Esophagus (tissue), 2 donors: ENCODE data around the gene PDZRN3. TPM values are rescaled to one million over a fixed set of nuclear protein-coding genes. Genes with fewer than 3 reads are reported as not detected.

Experiments
- H3K27ac ChIP-seq, 2 donors: one replicate each; pipeline ENCODE4 v1.5.1; 2013; ENCODE audit warnings: low read depth in 2 of 2, mild to moderate bottlenecking in 2 of 2, inconsistent platforms in 1 of 2, low read length in 1 of 2, moderate library complexity in 1 of 2
- H3K27me3 ChIP-seq, 2 donors: one replicate each; pipeline ENCODE4 v1.6.1; 2013; ENCODE audit warnings: low read length in 2 of 2, control low read depth in 1 of 2, mild to moderate bottlenecking in 1 of 2; ENCODE audit not compliant: insufficient read depth in 2 of 2, control insufficient read depth in 1 of 2
- H3K36me3 ChIP-seq, 2 donors: one replicate each; pipeline ENCODE4 v1.6.1; 2013; ENCODE audit warnings: low read length in 1 of 2; ENCODE audit not compliant: control insufficient read depth in 2 of 2, insufficient read depth in 2 of 2
- H3K4me1 ChIP-seq, 2 donors: one replicate each; pipeline ENCODE4 v1.6.1; 2013; ENCODE audit warnings: low read length in 1 of 2; ENCODE audit not compliant: control insufficient read depth in 2 of 2, insufficient read depth in 2 of 2
- H3K4me3 ChIP-seq, 2 donors: one replicate each; pipeline ENCODE4 v1.5.1; 2013; ENCODE audit warnings: low read length in 2 of 2, mild to moderate bottlenecking in 2 of 2, low read depth in 1 of 2, moderate library complexity in 1 of 2
- H3K9me3 ChIP-seq, 2 donors: one replicate each; pipeline ENCODE4 v1.6.1; 2013; ENCODE audit warnings: mild to moderate bottlenecking in 2 of 2, low read depth in 1 of 2, low read length in 1 of 2, moderate library complexity in 1 of 2; ENCODE audit not compliant: control insufficient read depth in 2 of 2, insufficient read depth in 1 of 2
- WGBS, 2 donors: extraction: QIAGEN DNeasy Blood & Tissue Kit; methylation state at CpG; one replicate each; pipeline ENCODE4 v1.1.7; 2013; 5-methylcytosine and 5-hydroxymethylcytosine counted together
- polyA plus RNA-seq, 2 donors: library from polyadenylated mRNA; stranded (reverse); fragments of 200-250 nt; gene quantifications; one replicate each; pipeline ENCODE4 v1.2.3, GENCODE V29; 2013
- donor health status: healthy with polysubstance abuse.
- donor health status: Bipolar disorder and iron deficiency.

Gene PDZRN3
- polyA plus RNA-seq, 2 donors: 13.9 to 17.2 TPM

DNA sequence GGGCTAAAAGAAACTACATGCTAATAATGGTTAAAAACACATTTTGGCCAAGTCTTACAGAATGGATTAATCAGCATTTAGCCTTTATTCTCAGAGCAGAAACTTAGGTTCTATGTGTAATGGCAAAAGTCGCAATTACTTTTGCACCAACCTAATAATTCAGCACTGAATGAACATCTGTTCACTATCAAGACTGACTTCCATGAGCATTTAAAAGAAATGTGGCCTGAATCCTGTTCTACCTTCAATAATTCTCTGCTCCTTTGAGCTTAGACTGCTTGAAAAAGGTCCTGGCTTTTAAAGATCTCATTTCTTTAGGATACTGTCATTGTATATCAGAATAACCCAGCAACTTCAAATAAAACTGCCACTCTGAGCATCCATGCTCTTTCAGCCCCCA, 145.9 kb downstream of the PDZRN3 start:
- Histone ChIP-seq H3K36me3 (no peaks in the 10 kb centered on the region), H3K27me3 (no peaks in the 10 kb centered on the region), H3K9me3 (no peaks in the 10 kb centered on the region), H3K27ac (no peak overlapping the region), H3K4me3 (no peak overlapping the region), H3K4me1 (no peaks in the 10 kb centered on the region)
- WGBS, 2 donors: 88 to 91% methylated on average over 1 of the region's 1 CpG

DNA sequence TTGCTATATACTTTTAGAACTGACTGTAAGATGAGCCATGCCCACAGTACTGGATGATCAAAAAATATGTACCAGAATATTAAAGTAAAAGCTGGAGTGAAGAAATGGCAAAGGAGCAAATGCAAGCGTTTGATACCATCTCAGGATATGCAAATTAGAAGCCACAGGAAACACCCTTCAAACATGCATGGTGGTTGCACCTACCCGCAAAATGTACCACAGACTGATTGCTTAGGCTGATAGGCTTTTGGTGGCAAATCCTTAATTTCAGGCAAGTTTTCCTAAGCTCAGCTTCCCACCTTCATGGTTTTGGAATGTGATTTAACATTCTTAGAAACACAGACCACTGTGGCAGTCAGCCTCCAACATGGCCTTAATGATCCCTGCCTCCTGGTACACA, 149.0 kb downstream of the PDZRN3 start:
- H3K27ac ChIP-seq: no peak overlapping the region
- WGBS, 2 donors: 76% methylated on average over 2 of the region's 2 CpGs

DNA sequence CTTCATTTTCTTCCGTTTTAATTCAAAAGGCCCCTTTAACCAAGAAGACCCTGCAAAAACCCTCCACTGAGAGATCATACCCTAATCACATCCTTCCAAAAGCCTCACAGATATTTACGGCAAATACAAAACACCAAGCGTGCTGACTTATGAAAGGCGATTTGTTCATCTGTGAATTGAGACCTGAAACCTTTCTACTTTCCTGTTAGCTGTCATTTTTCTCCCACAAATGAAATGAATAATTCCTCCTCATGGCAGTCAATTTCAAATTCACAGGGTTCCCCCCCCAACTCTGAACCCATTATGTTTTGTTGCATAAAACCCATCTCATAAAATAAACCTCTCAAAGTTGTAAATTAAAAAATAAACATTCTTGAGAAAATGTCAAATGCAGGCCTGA, 149.6 kb downstream of the PDZRN3 start:
- Histone ChIP-seq H3K4me1 (no peaks in the 10 kb centered on the region), H3K27me3 (no peaks in the 10 kb centered on the region), H3K9me3 (no peaks in the 10 kb centered on the region), H3K36me3 (no peaks in the 10 kb centered on the region), H3K27ac (no peak overlapping the region), H3K4me3 (no peak overlapping the region)
- 89 to 98% methylated on average over 4 of the region's 4 CpGs for whole genome bisulfite sequencing, 2 donors

More for the DNA sequence above, 149.0 kb downstream of the PDZRN3 start:
- Histone ChIP-seq H3K4me3 (no peak overlapping the region), H3K27me3 (no peaks in the 10 kb centered on the region), H3K4me1 (no peaks in the 10 kb centered on the region), H3K9me3 (no peaks in the 10 kb centered on the region), H3K36me3 (no peaks in the 10 kb centered on the region)

DNA sequence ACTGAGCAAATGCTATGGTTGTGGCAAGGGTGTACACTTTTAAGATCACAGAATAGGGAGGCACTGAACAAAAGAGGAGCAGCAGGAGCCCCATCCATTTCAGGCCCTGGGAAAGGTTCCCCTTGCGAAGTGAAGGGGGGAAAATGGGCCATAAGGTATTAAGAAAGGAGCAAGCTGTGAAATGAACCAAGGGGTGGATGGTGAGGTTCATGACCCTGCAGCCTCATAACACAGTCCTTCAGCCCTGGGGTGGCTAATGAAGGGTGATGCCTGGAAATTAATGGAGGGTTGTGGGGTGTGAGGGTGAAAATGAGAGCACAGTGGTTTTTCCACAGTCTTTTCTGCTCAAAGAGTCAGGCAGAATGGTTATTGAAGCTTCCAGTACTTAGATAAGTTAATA, 150.1 kb downstream of the PDZRN3 start:
- Histone ChIP-seq H3K36me3 (no peaks in the 10 kb centered on the region), H3K4me3 (no peak overlapping the region), H3K4me1 (no peaks in the 10 kb centered on the region), H3K27ac (no peak overlapping the region), H3K9me3 (no peaks in the 10 kb centered on the region), H3K27me3 (no peaks in the 10 kb centered on the region)
- 86 to 93% methylated on average over 1 of the region's 1 CpG for WGBS, 2 donors

DNA sequence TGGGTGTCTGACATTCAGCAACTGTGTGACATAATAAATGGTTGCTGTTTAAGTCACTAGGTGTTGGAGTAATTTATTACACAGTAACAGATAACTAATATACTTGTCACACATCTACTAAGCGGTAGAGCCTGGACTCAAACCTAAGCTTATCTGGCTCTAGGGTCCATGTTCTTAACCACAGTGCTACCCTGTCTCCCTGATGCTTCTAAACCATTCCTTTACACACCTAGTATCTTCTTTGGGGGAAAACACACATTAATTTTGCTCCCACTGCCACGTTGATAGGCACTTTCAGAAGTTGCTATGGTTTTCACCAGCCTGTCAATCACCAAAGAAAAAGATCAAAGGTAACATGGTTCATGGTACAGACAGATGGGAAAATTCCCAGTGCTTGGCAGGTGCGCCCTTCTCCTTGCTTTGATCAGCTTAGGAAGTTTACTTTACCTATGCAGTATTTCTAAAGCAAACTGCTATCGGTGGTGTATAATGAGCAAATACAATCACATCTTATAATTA, 150.8 kb downstream of the PDZRN3 start:
- Histone ChIP-seq H3K9me3 (no peaks in the 10 kb centered on the region), H3K27ac (no peak overlapping the region), H3K4me3 (no peak overlapping the region), H3K27me3 (no peaks in the 10 kb centered on the region), H3K4me1 (no peaks in the 10 kb centered on the region), H3K36me3 (no peaks in the 10 kb centered on the region)
- WGBS, 2 donors: 43 to 74% methylated on average over 4 of the region's 4 CpGs

DNA sequence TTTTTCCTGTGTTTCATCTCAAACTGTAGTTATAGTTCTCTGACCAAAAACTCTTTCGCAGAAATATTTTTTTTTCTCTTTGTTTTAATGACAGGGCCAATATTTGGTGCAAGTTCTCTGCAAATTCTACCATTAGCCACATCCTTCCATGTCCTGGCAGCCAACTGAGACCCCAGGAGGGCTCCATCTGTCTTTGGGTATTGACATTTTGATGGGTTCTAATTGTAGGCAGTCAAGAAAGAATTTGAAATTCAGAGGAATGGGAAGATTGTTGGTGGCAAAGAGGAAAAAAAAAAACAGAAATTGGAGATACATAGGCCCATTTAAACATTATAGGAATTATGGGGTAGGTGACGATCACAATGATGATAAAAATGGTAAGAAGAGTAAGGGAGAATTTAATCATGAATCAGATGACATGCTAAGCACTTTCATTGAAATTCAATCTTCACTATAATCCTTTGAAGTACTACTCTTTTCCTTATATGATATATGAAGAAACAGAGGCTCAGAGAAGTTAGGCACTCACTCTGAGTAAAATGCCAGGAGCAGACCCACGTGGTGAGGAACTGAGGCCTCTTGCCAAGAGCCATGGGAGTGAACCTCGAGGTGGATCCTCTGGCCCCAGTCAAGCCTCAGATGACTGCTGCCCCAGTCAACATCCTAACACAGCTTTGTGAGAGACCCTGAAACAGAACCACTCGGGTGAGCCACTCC, 151.4 kb downstream of the PDZRN3 start:
- WGBS, 2 donors: 68 to 73% methylated on average over 5 of the region's 5 CpGs

DNA sequence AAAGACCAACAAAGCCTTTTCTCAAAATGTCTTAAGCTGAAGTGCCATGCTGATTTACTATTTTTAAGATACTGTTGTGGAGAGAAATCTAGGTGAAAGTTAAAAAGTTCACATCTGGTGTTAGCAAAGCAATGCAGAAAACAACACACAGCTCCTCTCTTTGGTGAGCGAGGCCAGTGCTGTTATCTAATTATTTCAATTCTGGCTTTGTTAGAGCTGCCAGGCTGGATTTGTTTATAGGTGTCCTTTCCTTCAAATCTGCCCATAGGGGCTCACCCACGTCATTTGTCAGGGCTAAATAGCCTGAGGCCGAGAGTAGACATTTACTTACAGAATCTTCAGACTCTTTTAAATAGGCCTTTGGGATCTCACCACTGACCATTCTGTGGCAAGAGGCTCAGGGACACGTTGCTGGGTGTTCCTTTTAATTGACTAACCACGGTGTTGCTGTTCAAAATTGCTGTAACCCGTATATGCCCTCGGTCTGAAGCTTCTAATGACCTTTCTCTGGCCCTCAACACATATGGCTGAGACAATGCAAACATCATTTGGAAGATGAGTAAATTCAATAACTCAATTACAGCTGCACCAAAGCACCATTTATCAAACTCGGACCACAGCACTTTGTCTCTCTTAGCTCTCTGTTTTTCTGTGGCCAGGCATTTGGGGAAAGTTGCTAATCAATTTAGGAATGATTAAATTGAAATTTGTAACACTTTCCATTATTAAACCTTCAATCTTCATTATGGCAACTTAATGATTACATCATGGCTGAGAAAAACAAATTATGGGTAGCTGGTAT, 152.6 kb downstream of the PDZRN3 start:
- H3K36me3 ChIP-seq: no peaks in the 10 kb centered on the region

More for the DNA sequence above, 151.4 kb downstream of the PDZRN3 start:
- H3K36me3 ChIP-seq: no peaks in the 10 kb centered on the region
- H3K4me3 ChIP-seq: no peak overlapping the region
- H3K27ac ChIP-seq: no peak overlapping the region
- no peaks in the 10 kb centered on the region for H3K9me3 ChIP-seq
- no peaks in the 10 kb centered on the region for H3K27me3 ChIP-seq
- no peaks in the 10 kb centered on the region for H3K4me1 ChIP-seq

DNA sequence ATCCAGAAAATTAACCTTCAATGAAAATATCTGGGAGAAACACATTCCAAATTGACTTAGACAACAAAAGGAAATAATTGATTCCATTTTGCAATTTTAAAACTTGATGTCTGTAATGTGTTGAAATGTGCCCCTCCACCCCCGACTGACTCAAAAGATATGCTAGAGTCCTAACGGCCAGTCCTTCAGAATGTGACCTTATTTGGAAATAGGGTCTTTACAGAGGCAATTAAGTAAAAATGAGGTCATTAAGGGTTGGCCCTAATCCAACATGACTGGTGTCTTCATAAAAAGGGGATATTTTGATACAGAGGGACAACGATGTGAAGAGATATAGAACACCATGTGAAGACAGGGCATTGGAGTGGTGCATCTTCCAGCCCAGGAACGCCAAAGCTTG, 153.9 kb downstream of the PDZRN3 start:
- H3K36me3 ChIP-seq: no peaks in the 10 kb centered on the region
- no peak overlapping the region for H3K27ac ChIP-seq
- H3K4me1 ChIP-seq: no peaks in the 10 kb centered on the region
- H3K4me3 ChIP-seq: no peak overlapping the region
- no peaks in the 10 kb centered on the region for H3K9me3 ChIP-seq
- 77 to 80% methylated on average over 4 of the region's 4 CpGs for WGBS, 2 donors
- H3K27me3 ChIP-seq: no peaks in the 10 kb centered on the region

More for the DNA sequence above, 152.6 kb downstream of the PDZRN3 start:
- Histone ChIP-seq H3K27ac (no peak overlapping the region), H3K9me3 (no peaks in the 10 kb centered on the region), H3K27me3 (no peaks in the 10 kb centered on the region), H3K4me3 (no peak overlapping the region), H3K4me1 (no peaks in the 10 kb centered on the region)
- 48 to 65% methylated on average over 8 of the region's 8 CpGs for WGBS, 2 donors

DNA sequence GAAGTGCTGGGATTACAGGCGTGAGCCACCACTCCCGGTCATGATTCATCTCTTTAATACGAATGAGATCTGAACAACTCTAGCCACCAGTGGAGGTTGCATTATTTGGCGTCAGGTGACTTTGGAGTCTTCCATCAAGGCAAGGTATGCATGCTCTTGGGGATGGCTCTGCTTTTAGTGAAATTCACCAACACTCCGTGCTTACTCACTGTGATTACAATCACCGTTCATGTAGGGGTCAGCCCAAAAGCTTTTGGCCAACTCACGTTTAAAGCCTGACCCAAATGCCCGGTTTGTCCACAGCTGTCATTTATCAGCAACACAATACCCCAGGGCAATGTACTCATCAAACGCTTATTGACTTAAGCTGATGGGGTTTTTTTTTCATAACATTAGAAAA, 155.4 kb downstream of the PDZRN3 start:
- Histone ChIP-seq H3K9me3 (no peaks in the 10 kb centered on the region), H3K4me1 (no peaks in the 10 kb centered on the region), H3K36me3 (no peaks in the 10 kb centered on the region), H3K27me3 (no peaks in the 10 kb centered on the region), H3K27ac (no peak overlapping the region), H3K4me3 (no peak overlapping the region)
- 77 to 84% methylated on average over 9 of the region's 9 CpGs for WGBS, 2 donors
